HUES48 (cell line): ENCODE results near the gene CUX1.
A peak's percentile ranks its signal among the peaks of the same experiment; 100 is the strongest.

Experiments used
- H3K27ac ChIP-seq: one replicate; pipeline ENCODE4 v1.7.0; 2013; ENCODE audit warnings: low read depth, low read length, inconsistent platforms
- H3K27me3 ChIP-seq: 2 replicates; pipeline ENCODE4 v1.6.1; 2013; ENCODE audit warnings: mild to moderate bottlenecking, low read length; ENCODE audit not compliant: control insufficient read depth, insufficient read depth
- H3K36me3 ChIP-seq: 2 replicates; pipeline ENCODE4 v1.6.1; 2013; ENCODE audit warnings: low read length; ENCODE audit not compliant: control insufficient read depth, insufficient read depth
- H3K4me1 ChIP-seq: 2 replicates; pipeline ENCODE4 v1.6.1; 2013; ENCODE audit warnings: mild to moderate bottlenecking, low read length; ENCODE audit not compliant: control insufficient read depth, insufficient read depth
- H3K4me3 ChIP-seq: 2 replicates; pipeline ENCODE4 v1.5.1; 2013; ENCODE audit warnings: mild to moderate bottlenecking, low read depth, low read length
- H3K9ac ChIP-seq: 2 replicates; pipeline ENCODE4 v1.6.1; 2013; ENCODE audit warnings: mild to moderate bottlenecking, low read depth, low read length, moderate library complexity
- H3K9me3 ChIP-seq: 2 replicates; pipeline ENCODE4 v1.6.1; 2013; ENCODE audit warnings: low read length; ENCODE audit not compliant: control insufficient read depth, insufficient read depth

The CUX1 gene

GRCh38 chr7:101817471-101818286, at the start of gene CUX1:
Gene CUX1 (plus strand): TSS chr7:101817626. CDS start chr7:101817640, 14 bp downstream.
- Histone ChIP-seq H3K27me3 (peaks cover 17% of the 10 kb centered on the region), H3K4me1 (peaks cover 48% of the 10 kb centered on the region), H3K36me3 (peaks cover 4% of the 10 kb centered on the region; the same call in 1 of the 2 replicates), H3K4me3 (peak within 1 kb of the TSS; percentile 72), H3K9me3 (no peaks in the 10 kb centered on the region), H3K9ac (no peak within 1 kb of the TSS), H3K27ac (no peak within 1 kb of the TSS)

GRCh38 chr7:101768280-101768679, 49.1 kb upstream of the CUX1 start:
- Histone ChIP-seq H3K9ac (no peak overlapping the region), H3K27ac (no peak overlapping the region), H3K36me3 (no peaks in the 10 kb centered on the region), H3K4me1 (no peaks in the 10 kb centered on the region), H3K9me3 (no peaks in the 10 kb centered on the region), H3K4me3 (no peak overlapping the region), H3K27me3 (no peaks in the 10 kb centered on the region)

- H3K9ac ChIP-seq: no peak overlapping the region
- no peaks in the 10 kb centered on the region for H3K4me1 ChIP-seq
- no peaks in the 10 kb centered on the region for H3K27me3 ChIP-seq
- H3K4me3 ChIP-seq: no peak overlapping the region
- H3K36me3 ChIP-seq: no peaks in the 10 kb centered on the region
- H3K27ac ChIP-seq: no peak overlapping the region
- no peaks in the 10 kb centered on the region for H3K9me3 ChIP-seq
Observed at GRCh38 chr7:101770466-101770865, 47.0 kb upstream of the CUX1 start.

GRCh38 chr7:101772508-101773211, 44.8 kb upstream of the CUX1 start:
- Histone ChIP-seq H3K27me3 (no peaks in the 10 kb centered on the region), H3K4me1 (no peaks in the 10 kb centered on the region), H3K27ac (no peak overlapping the region)

GRCh38 chr7:101775181-101775580, 42.2 kb upstream of the CUX1 start:
- Histone ChIP-seq H3K9me3 (no peaks in the 10 kb centered on the region), H3K27ac (no peak overlapping the region), H3K27me3 (no peaks in the 10 kb centered on the region), H3K4me3 (no peak overlapping the region), H3K36me3 (no peaks in the 10 kb centered on the region), H3K9ac (no peak overlapping the region), H3K4me1 (no peaks in the 10 kb centered on the region)

More at GRCh38 chr7:101772508-101773211, 44.8 kb upstream of the CUX1 start:
- H3K36me3 ChIP-seq: no peaks in the 10 kb centered on the region
- H3K9ac ChIP-seq: no peak overlapping the region
- H3K9me3 ChIP-seq: no peaks in the 10 kb centered on the region
- no peak overlapping the region for H3K4me3 ChIP-seq

- H3K36me3 ChIP-seq: no peaks in the 10 kb centered on the region
- no peak overlapping the region for H3K4me3 ChIP-seq
- no peaks in the 10 kb centered on the region for H3K4me1 ChIP-seq
- no peaks in the 10 kb centered on the region for H3K27me3 ChIP-seq
- H3K9me3 ChIP-seq: no peaks in the 10 kb centered on the region
- no peak overlapping the region for H3K27ac ChIP-seq
- no peak overlapping the region for H3K9ac ChIP-seq
Observed at GRCh38 chr7:101778026-101778580, 39.3 kb upstream of the CUX1 start.

GRCh38 chr7:101779267-101779666, 38.2 kb upstream of the CUX1 start:
- no peak overlapping the region for H3K27ac ChIP-seq
- H3K4me1 ChIP-seq: no peaks in the 10 kb centered on the region
- H3K36me3 ChIP-seq: no peaks in the 10 kb centered on the region
- H3K9ac ChIP-seq: no peak overlapping the region
- H3K4me3 ChIP-seq: no peak overlapping the region
- H3K27me3 ChIP-seq: no peaks in the 10 kb centered on the region
- no peaks in the 10 kb centered on the region for H3K9me3 ChIP-seq

GRCh38 chr7:101780281-101780680, 37.1 kb upstream of the CUX1 start:
- Histone ChIP-seq H3K36me3 (no peaks in the 10 kb centered on the region), H3K27ac (no peak overlapping the region), H3K4me3 (no peak overlapping the region), H3K4me1 (no peaks in the 10 kb centered on the region), H3K27me3 (no peaks in the 10 kb centered on the region), H3K9ac (no peak overlapping the region), H3K9me3 (no peaks in the 10 kb centered on the region)

- H3K36me3 ChIP-seq: no peaks in the 10 kb centered on the region
- H3K27me3 ChIP-seq: no peaks in the 10 kb centered on the region
- no peaks in the 10 kb centered on the region for H3K9me3 ChIP-seq
- no peak overlapping the region for H3K9ac ChIP-seq
- H3K27ac ChIP-seq: no peak overlapping the region
- no peak overlapping the region for H3K4me3 ChIP-seq
- no peaks in the 10 kb centered on the region for H3K4me1 ChIP-seq
Observed at GRCh38 chr7:101781439-101781838, 36.0 kb upstream of the CUX1 start.

GRCh38 chr7:101782476-101782875, 35.0 kb upstream of the CUX1 start:
- no peaks in the 10 kb centered on the region for H3K4me1 ChIP-seq
- H3K9ac ChIP-seq: no peak overlapping the region
- no peak overlapping the region for H3K4me3 ChIP-seq
- no peaks in the 10 kb centered on the region for H3K36me3 ChIP-seq
- H3K27ac ChIP-seq: no peak overlapping the region
- no peaks in the 10 kb centered on the region for H3K27me3 ChIP-seq
- H3K9me3 ChIP-seq: no peaks in the 10 kb centered on the region

GRCh38 chr7:101782896-101783295, 34.5 kb upstream of the CUX1 start:
- Histone ChIP-seq H3K27me3 (no peaks in the 10 kb centered on the region), H3K36me3 (no peaks in the 10 kb centered on the region), H3K9ac (no peak overlapping the region), H3K4me1 (no peaks in the 10 kb centered on the region), H3K9me3 (no peaks in the 10 kb centered on the region), H3K4me3 (no peak overlapping the region), H3K27ac (no peak overlapping the region)
